GM18861 (cell line): ENCODE results near the gene NAALADL2.

Experiments
- ATAC-seq: cut with Tn5 transposase; IDR thresholded peaks from one replicate; pipeline ENCODE4 v1.9.1; 2021; ENCODE audit not compliant: unreplicated experiment

The NAALADL2 gene

DNA sequence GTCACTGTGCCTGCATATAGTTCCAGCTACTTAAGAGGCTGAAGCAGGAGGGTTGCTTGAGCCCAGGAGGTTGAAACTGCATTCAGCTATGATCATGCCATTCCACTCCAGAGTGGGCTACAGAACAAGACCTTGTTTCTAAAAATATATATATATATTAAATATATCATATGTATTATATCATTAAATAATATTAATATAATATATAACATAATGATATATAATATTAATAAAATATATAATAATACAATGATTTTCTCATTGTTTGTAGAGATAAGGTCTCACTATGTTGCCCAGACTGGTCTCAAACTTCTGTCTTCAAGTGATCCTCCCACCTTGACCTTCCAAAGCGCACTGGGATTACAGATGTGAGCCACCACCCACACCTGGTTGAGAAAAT, 101.8 kb downstream of the NAALADL2 start:
- ATAC-seq: no peak

GRCh38 chr3:174973465-174973864, 114.3 kb downstream of the NAALADL2 start:
- ATAC-seq: no peak

DNA sequence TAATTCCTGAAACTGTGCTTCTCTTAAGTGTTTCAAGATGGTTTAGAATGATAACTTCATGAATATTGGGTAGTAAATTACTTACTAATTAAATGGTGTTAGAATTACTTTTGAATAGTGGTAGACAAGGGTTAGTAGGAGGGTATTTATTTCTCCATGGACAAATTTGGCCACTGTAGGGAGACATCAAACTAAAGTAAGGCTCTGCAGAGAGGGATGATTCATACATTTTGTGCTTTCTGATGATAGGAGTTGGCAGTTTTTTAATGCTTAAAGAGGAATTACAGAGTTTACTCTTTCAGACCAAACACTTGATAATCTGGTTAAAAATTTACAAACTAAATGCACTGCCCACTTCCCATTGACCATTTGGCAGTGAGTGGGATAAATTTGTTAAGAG, 127.6 kb downstream of the NAALADL2 start:
- ATAC-seq: no peak

- ATAC-seq: no peak
Observed at GRCh38 chr3:175001091-175001490, 142.0 kb downstream of the NAALADL2 start.

DNA sequence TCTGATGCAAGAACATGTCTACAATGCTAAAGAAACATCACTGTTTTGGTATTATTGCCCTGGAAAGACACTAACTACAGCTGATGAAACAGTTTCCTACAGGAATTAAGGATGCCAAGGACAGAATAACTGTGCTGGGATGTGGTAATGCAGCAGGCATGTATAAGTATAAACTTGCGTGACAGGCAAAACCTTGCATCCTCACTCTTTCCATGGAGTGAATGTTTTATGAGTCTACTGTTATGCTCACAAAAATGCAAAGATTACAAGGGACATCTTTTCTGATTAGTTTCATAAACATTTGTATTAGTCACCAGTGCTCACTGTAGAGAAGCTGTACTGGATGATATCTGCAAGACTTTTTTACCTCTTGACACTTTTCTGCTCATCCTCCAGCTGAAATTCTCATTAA, 143.6 kb downstream of the NAALADL2 start:
- no peak for ATAC-seq

DNA sequence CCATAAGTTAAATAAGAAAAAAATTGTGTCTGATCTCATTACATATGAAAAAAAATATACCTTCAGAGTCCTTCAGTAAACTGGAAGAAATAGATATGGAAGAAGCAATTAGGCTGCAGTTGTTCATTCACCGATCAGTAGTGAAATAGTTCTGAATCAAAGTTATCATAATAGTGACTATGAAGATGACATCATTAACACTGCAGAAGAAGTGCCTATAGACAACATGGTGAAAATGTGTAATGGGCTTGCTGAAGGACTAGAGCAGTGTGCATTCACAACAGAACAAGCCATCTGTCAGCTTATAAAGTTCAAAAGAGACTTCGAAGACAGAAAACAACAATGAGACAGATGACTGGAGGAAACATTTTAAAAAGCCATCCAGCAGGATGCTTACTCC, 144.5 kb downstream of the NAALADL2 start:
- ATAC-seq: no peak

DNA sequence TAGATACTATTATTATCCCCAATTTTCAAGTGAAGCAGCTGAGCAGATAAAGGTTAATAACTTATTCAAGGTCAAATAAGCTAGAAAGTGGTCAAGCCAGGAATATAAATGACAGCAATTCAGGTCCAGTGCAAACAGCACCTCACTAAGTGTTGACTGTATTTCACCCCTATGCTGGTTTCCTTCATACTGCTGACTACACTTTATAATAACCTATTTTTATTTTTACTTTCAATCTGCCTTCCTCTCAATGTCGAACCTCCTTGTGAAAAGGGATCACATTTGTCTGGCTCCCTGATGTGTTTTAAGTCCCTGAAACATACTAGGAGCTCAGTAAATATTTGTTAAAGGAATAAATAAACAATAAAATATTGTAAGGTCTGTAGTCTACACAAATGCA, 146.1 kb downstream of the NAALADL2 start:
- no peak for ATAC-seq

DNA sequence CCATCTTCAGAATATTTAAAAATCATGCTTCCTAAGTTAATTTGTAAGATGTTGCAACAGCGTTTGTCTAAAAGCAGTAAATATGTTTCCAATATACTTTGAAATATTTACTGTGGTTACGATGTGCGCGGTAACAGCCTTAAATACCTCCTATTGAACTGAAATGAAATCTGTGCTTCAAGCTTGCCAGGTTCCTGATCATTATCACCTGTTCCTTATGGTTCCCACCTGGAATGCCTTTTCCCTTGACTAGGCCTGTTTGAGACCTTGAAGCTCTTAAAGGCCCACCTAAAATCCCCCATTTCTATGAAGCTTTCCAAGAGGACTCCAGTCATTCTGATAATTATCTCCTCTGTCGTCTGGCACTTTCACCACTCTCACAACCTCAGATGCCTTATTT, 146.7 kb downstream of the NAALADL2 start:
- ATAC-seq: no peak

- no peak for ATAC-seq
Observed at GRCh38 chr3:175007306-175007705, 148.2 kb downstream of the NAALADL2 start.

- no peak for ATAC-seq
Observed at GRCh38 chr3:175009295-175009694, 150.2 kb downstream of the NAALADL2 start.

DNA sequence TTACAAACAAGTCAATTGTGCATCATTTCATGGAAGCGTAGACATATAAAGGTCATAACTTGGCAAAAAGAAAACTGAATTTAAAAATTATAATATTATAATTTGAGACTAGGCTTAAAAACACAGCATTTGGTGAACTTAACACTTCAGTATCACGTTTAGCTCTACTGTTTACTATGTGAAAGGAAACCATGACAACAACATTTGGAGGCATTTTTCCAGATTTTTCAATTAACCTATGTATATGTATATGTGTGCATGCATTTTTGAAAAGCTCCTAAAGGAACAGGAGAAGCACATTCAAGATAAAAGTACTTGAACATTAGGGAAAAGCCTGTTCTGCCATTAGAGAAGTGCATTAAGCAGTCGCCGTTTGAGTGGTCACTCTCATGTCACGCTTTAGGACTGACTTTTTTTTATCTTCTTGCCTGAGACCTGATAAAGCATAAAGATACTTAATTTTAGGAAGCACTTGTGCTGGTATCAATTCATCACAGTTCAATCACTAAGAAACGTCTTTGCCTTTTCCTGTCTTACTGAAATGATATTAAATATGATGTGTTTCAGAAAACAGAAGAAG, 156.0 kb downstream of the NAALADL2 start:
- no peak for ATAC-seq

GRCh38 chr3:175018946-175019727, 160.0 kb downstream of the NAALADL2 start:
- no peak for ATAC-seq

GRCh38 chr3:175020101-175020500, 161.0 kb downstream of the NAALADL2 start:
- ATAC-seq: no peak

DNA sequence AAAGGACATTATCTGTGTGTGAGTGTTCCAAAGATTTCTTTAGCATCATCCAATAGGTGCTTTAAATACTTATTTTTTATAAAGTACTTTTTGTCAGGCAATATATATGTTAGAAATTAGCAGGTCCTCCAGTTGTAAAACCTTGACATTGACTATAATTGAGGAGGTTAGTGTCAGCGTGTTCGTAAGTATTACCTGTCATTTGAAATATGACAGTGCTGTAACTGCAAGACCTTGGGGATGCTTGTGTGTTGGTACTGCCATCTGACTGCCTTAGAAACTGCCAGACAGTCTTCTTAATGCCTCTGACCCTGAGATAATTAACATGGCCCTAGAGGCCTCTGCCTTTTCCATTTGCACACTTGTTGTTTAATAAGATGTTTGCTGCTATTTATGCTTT, 170.7 kb downstream of the NAALADL2 start:
- ATAC-seq: no peak

GRCh38 chr3:175039875-175040274, 180.7 kb downstream of the NAALADL2 start:
- no peak for ATAC-seq

DNA sequence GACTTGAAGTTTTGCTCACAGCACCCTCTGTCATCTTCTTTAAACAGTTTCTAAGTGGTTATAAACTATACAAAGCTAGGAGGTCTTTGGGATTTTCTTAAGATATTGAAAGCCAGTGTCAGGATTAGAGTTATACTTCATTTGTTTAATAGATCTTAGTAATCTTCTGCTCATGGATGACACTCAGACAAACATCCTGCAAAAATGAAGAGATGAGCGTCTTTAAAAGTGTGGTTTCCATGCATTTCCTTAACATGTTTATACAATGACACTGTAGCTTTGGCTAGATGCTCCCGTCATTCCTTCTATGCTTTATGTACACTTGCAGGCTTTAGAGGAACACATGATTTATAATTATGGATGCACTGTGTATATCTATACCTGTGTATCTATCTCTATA, 182.2 kb downstream of the NAALADL2 start:
- ATAC-seq: no peak

DNA sequence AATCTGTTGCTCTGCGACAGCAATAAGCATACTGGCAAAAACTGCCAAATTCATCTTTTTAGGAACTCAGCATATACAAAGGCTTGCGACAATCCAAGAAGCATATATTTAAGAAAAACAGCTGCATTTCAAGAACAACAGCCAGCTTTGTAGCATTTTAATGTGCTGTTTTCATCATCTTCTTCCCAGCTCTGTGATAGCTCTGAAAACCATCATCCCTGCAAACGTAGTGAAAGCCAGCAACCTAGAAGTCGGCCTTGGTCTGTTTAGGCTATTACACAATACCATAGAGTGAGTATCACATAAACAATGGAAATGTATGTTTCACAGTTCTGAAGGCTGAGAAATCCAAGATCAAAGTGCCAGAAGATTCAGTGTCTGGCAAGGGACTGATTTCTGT, 187.5 kb downstream of the NAALADL2 start:
- no peak for ATAC-seq

DNA sequence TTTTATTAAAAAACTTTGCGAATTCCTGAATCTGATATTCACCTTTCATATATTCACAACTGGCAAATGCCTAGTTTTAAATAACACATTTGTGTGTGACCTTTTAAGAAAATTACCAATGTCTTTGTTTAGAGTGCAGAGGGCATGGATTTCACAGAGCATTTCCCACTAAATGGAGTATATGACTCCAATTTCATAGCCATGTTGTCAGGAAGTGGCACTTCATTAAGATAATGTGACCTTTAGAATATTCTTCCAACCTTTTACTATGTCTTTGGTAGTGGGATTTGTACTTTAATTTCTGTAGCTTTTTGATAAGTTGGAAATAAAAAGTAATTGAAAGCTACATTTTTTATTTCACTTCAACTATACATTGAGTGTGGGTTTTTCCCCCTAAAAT, 188.7 kb downstream of the NAALADL2 start:
- no peak for ATAC-seq

DNA sequence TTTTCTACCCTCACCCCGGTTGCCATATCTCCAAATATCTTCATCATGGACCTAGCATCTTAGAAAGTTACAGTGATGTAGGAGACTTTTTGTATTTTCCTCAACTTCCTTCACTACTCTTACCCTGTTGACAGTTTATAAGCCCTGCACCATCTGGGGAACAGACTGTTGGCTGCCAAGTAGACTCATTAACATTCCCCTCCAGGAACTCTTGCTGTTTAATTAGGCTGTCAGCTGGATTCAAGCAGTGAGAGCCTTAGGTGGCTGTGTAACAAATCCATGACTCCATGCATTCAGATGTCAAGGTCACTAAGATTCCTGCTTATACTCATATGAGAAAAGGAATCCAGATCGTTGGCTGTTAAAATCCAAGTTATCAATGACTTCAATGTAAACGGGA, 198.3 kb downstream of the NAALADL2 start:
- ATAC-seq: no peak

DNA sequence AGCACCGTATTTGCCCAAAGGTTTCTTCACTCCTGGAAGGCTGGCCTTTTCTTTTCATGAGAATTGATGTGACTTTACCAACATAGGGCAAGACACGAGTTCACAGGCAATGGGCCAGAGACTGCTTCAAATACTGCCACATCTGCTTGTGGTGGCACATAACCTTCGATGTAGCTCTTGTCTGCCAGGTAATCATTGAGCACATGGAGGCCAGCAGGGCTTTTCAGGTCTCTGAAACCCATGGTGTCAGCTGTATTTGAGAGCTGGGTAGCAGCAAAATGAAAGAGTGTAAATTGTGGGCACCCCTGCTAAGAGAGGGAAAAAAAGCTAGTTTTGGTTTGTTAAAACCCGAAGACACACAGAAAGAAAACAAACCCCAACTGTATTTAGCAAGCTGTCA, 200.7 kb downstream of the NAALADL2 start:
- no peak for ATAC-seq

- ATAC-seq: no peak
Observed at GRCh38 chr3:175065497-175065896, 206.4 kb downstream of the NAALADL2 start.

DNA sequence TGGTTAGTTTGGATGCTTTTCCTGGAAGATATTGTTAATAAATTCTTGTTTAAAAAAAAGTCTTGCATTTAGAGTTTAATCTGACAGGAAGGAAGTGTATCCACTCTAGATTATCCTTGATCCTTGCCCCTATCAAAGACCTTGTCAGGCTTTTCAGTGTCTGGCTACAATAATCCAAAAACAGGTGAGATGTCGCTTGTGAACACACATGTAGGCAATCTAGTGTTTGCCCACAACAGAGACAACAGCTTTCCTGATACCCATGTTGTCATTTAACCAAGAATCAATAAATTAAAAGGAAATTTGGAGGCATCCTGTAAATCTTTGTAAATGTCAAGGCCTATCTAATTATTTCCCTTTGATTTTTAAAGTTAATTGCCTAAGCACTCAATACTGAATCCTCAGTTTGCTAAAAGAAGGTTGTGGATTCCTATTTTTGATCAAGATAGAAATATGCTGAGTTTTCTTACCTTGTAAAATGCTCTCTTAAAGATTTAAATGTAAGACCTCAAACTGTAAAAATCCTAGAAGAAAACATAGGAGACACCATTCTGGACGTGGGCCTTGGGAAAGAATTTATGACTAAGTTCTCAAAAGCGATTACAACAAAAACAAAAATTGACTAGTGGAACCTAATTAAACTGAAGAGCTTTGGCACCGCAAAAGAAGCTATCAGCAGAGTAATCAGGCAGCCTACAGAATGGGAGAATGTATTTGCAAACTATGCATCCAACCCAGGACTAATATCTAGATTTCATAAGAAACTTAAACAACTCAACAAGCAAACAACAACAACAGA, 207.7 kb downstream of the NAALADL2 start:
- no peak for ATAC-seq
